ENCODE measurements around the gene HOXD10.

The HOXD10 gene

GRCh38 chr2:176165370-176166050 is 48.9 kb downstream of the HOXD10 start:
- DNase-seq, result no peak

- DNase-seq, result no peak
Observed at GRCh38 chr2:176166272-176166671, 49.7 kb downstream of the HOXD10 start.

GRCh38 chr2:176167398-176167797 is 50.8 kb downstream of the HOXD10 start:
- no peak for DNase-seq

- no peak for DNase-seq
Observed at GRCh38 chr2:176169181-176169580, 52.6 kb downstream of the HOXD10 start.
